GM12872 (cell line): ENCODE measurements around the gene URM1.

Experiments used
- TF ChIP-seq, protein P1 (sequence below): IDR thresholded peaks from 3 replicates; pipeline ENCODE4 v1.5.1; 2011; ENCODE audit warnings: low read depth, mild to moderate bottlenecking, low read length, moderate library complexity; ENCODE audit not compliant: insufficient read depth

Gene URM1

DNA sequence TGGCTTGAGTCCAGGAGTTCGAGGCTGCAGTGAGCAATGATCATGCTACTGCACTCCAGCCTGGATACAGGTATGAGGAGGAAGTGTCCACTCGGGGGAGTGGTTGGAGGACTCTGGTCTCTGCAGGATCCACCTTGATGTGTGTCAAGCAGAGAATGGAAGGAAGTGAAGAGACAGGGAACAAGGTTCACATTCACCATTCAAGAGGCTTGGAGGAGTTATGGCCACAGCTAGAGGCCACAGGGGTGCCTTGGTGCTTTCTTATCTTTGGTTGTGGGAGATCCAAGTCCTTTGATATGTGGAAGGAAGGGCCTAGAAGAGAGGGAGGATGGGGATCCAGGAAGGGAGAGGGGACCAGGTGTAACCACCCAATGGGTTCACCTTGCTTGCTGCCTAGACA, 44.1 kb downstream of the URM1 start:
- TF ChIP-seq, protein P1, sequence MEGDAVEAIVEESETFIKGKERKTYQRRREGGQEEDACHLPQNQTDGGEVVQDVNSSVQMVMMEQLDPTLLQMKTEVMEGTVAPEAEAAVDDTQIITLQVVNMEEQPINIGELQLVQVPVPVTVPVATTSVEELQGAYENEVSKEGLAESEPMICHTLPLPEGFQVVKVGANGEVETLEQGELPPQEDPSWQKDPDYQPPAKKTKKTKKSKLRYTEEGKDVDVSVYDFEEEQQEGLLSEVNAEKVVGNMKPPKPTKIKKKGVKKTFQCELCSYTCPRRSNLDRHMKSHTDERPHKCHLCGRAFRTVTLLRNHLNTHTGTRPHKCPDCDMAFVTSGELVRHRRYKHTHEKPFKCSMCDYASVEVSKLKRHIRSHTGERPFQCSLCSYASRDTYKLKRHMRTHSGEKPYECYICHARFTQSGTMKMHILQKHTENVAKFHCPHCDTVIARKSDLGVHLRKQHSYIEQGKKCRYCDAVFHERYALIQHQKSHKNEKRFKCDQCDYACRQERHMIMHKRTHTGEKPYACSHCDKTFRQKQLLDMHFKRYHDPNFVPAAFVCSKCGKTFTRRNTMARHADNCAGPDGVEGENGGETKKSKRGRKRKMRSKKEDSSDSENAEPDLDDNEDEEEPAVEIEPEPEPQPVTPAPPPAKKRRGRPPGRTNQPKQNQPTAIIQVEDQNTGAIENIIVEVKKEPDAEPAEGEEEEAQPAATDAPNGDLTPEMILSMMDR: no peak

DNA sequence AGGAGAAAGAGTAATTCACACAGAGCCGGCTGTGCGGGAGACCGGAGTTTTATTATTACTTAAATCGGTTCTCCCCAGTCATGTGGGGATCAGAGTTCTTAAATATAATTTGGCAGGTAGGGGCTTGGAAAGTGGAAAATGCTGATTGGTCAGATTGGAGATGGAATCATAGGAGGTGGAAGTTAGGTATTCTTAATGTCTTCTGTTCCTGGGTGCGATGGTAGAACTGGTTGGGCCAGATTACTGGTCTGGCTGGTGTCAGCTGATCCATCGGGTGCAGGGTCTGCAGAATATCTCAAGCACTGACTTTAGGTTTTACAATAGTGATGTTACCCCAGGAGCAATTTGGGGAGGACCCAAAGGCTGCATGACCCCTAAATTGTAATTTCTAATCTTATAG, 44.8 kb downstream of the URM1 start:
- TF ChIP-seq, protein P1: no peak

DNA sequence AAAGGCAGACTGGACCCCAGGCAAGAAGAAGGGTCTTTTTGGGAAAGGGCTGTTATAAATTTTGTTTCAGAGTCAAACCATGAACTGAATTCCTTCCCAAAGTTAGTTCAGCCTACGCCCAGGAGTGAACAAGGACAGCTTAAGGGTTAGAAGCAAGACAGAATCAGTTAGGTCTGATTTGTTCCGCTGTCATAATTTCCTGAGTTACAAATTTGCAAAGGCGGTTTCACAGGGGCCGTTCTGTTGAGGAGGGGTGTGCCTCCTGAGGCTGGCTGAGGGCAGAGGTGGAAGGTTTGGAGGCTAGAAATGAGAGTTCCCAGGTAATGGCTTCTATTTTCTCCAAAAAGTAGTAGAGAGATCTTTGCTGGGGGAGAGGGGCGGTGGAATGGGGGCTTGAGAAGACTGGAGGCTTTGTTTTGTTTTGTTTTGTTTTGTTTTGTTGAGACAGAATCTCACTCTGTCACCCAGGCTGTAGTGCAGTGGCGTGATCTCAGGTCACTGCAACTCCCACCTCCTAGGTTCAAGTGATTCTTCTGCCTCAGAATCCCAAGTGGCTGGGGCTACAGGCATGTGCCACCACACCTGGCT, 45.4 kb downstream of the URM1 start:
- TF ChIP-seq, protein P1: no peak

GRCh38 chr9:128419061-128419925, 48.1 kb downstream of the URM1 start:
- TF ChIP-seq, protein P1: no peak

DNA sequence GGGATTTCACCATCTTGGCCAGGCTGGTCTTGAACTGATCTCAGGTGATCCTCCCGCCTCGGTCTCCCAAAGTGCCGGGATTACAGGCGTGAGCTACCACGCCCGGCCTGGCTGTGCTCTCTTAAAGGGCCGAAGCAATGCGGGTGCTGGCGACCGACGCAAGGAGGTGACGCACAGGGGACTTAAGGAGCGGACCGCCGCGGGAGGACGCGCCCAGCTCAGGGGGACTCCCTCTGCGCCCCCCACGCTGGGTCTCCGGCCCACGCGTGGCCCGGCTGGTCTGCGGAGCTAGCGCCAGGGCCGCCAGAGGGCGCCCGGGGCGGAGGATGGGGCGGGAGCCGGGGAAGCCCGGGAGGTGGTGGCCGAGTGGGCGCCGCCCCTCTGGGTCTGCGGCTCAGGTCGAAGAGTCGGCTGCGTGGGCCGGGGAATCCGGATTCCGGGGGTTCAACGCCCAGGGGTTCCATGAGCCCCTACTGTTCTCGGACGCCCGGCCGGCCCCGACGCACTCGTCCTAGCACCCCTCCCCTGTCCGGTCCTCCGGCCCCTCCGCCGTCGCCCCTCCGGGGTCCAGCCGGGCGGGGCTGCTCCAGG, 49.0 kb downstream of the URM1 start:
- TF ChIP-seq, protein P1: peak; percentile 82

DNA sequence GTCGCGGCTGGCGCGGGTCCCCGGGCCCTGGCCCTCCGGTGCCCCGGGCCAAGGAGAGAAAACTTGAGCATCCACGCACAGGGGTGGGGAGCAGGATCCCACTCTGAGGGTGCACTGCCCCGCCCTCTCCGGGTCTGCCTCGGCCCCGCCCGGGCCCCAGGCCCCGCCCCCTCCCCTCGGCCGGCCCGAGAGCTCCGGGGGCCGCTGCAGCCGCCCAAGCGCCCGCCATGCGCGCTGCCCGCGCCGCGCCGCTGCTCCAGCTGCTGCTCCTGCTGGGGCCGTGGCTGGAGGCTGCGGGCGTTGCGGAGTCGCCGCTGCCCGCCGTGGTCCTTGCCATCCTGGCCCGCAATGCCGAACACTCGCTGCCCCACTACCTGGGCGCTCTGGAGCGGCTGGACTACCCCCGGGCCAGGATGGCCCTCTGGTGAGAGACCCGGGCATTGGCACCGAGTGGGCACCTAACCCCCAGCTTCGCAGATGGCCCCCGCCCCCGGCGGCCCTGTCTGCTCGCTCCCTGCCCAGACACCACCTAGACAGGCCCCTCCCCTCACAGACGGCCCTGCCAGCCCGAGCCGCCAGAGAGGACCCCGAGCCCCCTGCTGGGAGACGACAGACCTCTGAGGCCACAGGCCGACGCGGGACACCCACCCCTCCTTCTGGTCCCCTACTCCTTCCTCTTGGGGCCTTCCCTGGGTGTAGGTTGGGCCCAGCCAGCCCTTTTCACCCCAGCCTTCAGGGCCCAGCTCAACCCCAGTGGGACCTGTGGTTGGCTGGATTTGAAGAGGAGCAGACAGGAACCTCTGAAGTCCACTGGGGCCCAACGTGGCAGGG, 49.7 kb downstream of the URM1 start, which contains the start of gene CERCAM:
Gene CERCAM (plus strand): TSS at position 207 of the 831 bp plus-strand sequence. CDS start 21 bp downstream, at position 228.
- TF ChIP-seq, protein P1: peak; percentile 9; the same call in 2 of the 3 replicates
